Neural cell (in vitro differentiated cells): Measurements from ENCODE around the gene SLC38A9. TPM values are rescaled to one million over a fixed set of nuclear protein-coding genes. Genes with fewer than 3 reads are reported as not detected.

Source experiments
- H2AFZ ChIP-seq: fragments of 200-600, 300-800 bp; sonication (generic), shearing (Covaris generic); 2 replicates; pipeline ENCODE4 v1.6.0; 2014; ENCODE audit warnings: low read depth, mild to moderate bottlenecking, antibody characterized with exemption, low read length, moderate library complexity
- H3F3A ChIP-seq: fragments of 200-600 bp; shearing (Covaris generic); 2 replicates; pipeline ENCODE4 v1.6.1; 2016; ENCODE audit warnings: mild to moderate bottlenecking, moderate library complexity, mixed read lengths, antibody characterized with exemption, low read length; ENCODE audit not compliant: insufficient read depth, poor library complexity, severe bottlenecking
- H3K27ac ChIP-seq: fragments of 200-600, 300-800 bp; sonication (generic), shearing (Covaris generic); 2 replicates; pipeline ENCODE4 v1.5.1; 2014; ENCODE audit warnings: mild to moderate bottlenecking, low read length, moderate library complexity
- H3K27me3 ChIP-seq: fragments of 300-800, 200-600 bp; sonication (generic), shearing (Covaris generic); 2 replicates; pipeline ENCODE4 v1.6.0; 2014; ENCODE audit warnings: mild to moderate bottlenecking, low read depth, low read length, moderate library complexity; ENCODE audit not compliant: insufficient read depth
- H3K36me3 ChIP-seq: fragments of 300-800, 200-600 bp; sonication (generic), shearing (Covaris generic); 2 replicates; pipeline ENCODE4 v1.5.1; 2014; ENCODE audit warnings: mild to moderate bottlenecking, antibody characterized with exemption, low read length, moderate library complexity; ENCODE audit not compliant: insufficient read depth
- H3K4me2 ChIP-seq: fragments of 300-800, 200-600 bp; sonication (generic), shearing (Covaris generic); 2 replicates; pipeline ENCODE4 v1.6.0; 2014; ENCODE audit warnings: mild to moderate bottlenecking, low read length
- H3K4me3 ChIP-seq: fragments of 300-800, 200-600 bp; sonication (generic), shearing (Covaris generic); 2 replicates; pipeline ENCODE4 v1.5.1; 2014; ENCODE audit warnings: mild to moderate bottlenecking, low read length, moderate library complexity
- H3K79me2 ChIP-seq: fragments of 200-600 bp; shearing (Covaris generic); replicated peaks from 2 replicates; pipeline ENCODE4 v1.6.0; 2014; ENCODE audit warnings: mild to moderate bottlenecking, low read length, moderate library complexity; ENCODE audit not compliant: insufficient read depth
- H3K9ac ChIP-seq: fragments of 300-800, 200-600 bp; sonication (generic), shearing (Covaris generic); 2 replicates; pipeline ENCODE4 v1.6.1; 2016; ENCODE audit warnings: mild to moderate bottlenecking, low read length, mixed read lengths
- H3K9me2 ChIP-seq: fragments of 200-600 bp; shearing (Covaris generic); 2 replicates; pipeline ENCODE4 v1.6.1; 2016; ENCODE audit warnings: mild to moderate bottlenecking, low read length, mixed read lengths; ENCODE audit not compliant: insufficient read depth
- H3K9me3 ChIP-seq: fragments of 200-600, 300-800 bp; sonication (generic), shearing (Covaris generic); 2 replicates; pipeline ENCODE4 v1.6.1; 2016; ENCODE audit warnings: mild to moderate bottlenecking, mixed run types, low read length, moderate library complexity, mixed read lengths
- H4K20me1 ChIP-seq: fragments of 200-600 bp; shearing (Covaris generic); 2 replicates; pipeline ENCODE4 v1.6.1; 2016; ENCODE audit warnings: mild to moderate bottlenecking, mixed run types; ENCODE audit not compliant: insufficient read depth
- EP300 ChIP-seq: fragments of 450-650 bp; conservative IDR thresholded peaks from 2 replicates; pipeline ENCODE4 v1.6.1; 2014; ENCODE audit warnings: antibody characterized with exemption, mild to moderate bottlenecking, moderate library complexity; ENCODE audit not compliant: poor library complexity, severe bottlenecking
- EZH2 ChIP-seq: fragments of 200-600, 300-800 bp; shearing (Covaris generic), sonication (generic); IDR thresholded peaks from 2 replicates; pipeline ENCODE4 v1.6.1; 2014; ENCODE audit warnings: antibody characterized with exemption, low read length, borderline replicate concordance, mild to moderate bottlenecking; ENCODE audit not compliant: insufficient read depth, poor library complexity, severe bottlenecking
- MXI1 ChIP-seq: fragments of 450-650 bp; conservative IDR thresholded peaks from 2 replicates; pipeline ENCODE4 v1.6.1; 2014; ENCODE audit warnings: antibody characterized with exemption, mild to moderate bottlenecking; ENCODE audit not compliant: poor library complexity, severe bottlenecking
- POLR2AphosphoS5 ChIP-seq: IDR thresholded peaks from 2 replicates; pipeline ENCODE4 v1.6.1; 2012
- RAD21 ChIP-seq: fragments of 450-650 bp; conservative IDR thresholded peaks from 2 replicates; pipeline ENCODE4 v1.6.1; 2014; ENCODE audit warnings: antibody characterized with exemption, mild to moderate bottlenecking, moderate library complexity
- SMC3 ChIP-seq: fragments of 450-650 bp; conservative IDR thresholded peaks from 2 replicates; pipeline ENCODE4 v1.6.1; 2014; ENCODE audit warnings: antibody characterized with exemption, mild to moderate bottlenecking, moderate library complexity; ENCODE audit not compliant: poor library complexity
- TAF1 ChIP-seq: IDR thresholded peaks from 2 replicates; pipeline ENCODE4 v1.6.1; 2012; ENCODE audit warnings: low read depth
- polyA plus RNA-seq: library from polyadenylated mRNA; depleted of rRNA; stranded (reverse); fragments of >200 nt; gene quantifications from 2 replicates; pipeline ENCODE4 v1.2.3, GENCODE V29; 2014
- TF ChIP-seq, protein P1 (sequence below): fragments of 450-650 bp; IDR thresholded peaks from 2 replicates; pipeline ENCODE4 v1.5.1; 2014; ENCODE audit warnings: antibody characterized with exemption, mild to moderate bottlenecking, moderate library complexity; ENCODE audit not compliant: poor library complexity, severe bottlenecking
- TF ChIP-seq, protein P2 (sequence below): IDR thresholded peaks from 2 replicates; pipeline ENCODE4 v1.6.1; 2012; ENCODE audit warnings: borderline replicate concordance

Gene SLC38A9
- polyA plus RNA-seq, 1 donor from 2014 or later: 44.5 TPM

DNA sequence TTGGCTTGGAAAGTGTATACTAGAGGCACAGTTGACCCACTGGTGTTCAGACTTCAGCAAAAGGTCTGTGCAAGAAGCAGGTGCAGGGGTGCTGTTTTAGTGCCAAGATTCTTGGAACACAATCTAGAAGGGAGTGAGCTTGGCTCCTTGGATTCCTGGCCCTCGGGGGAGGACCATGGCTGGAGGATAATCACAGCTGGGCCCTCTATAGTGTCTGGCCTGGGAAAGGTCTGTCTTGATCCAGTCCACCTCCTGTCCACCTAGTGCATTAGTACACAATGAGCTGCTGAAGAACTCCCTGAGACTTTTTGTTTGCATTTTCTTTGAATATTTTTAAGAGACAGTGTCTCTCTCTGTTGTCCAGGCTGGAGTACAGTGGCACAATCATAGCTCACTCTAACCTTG, 126.9 kb downstream of the SLC38A9 start:
- Histone ChIP-seq H3K9me2 (no peaks in the 10 kb centered on the region), H3K4me3 (no peak overlapping the region), H3K27me3 (no peaks in the 10 kb centered on the region), H3K9ac (no peak overlapping the region), H3K36me3 (no peaks in the 10 kb centered on the region), H3K79me2 (no peaks in the 10 kb centered on the region), H2AFZ (no peak overlapping the region), H3K4me2 (no peak overlapping the region), H3K27ac (no peak overlapping the region), H3F3A (no peaks in the 10 kb centered on the region), H4K20me1 (no peaks in the 10 kb centered on the region), H3K9me3 (no peaks in the 10 kb centered on the region)
- TF ChIP-seq TAF1: no peak
- no peak for TF ChIP-seq EP300
- no peak for TF ChIP-seq SMC3
- TF ChIP-seq MXI1: no peak
- TF ChIP-seq POLR2AphosphoS5: no peak
- no peak for TF ChIP-seq RAD21
- TF ChIP-seq, protein P1, sequence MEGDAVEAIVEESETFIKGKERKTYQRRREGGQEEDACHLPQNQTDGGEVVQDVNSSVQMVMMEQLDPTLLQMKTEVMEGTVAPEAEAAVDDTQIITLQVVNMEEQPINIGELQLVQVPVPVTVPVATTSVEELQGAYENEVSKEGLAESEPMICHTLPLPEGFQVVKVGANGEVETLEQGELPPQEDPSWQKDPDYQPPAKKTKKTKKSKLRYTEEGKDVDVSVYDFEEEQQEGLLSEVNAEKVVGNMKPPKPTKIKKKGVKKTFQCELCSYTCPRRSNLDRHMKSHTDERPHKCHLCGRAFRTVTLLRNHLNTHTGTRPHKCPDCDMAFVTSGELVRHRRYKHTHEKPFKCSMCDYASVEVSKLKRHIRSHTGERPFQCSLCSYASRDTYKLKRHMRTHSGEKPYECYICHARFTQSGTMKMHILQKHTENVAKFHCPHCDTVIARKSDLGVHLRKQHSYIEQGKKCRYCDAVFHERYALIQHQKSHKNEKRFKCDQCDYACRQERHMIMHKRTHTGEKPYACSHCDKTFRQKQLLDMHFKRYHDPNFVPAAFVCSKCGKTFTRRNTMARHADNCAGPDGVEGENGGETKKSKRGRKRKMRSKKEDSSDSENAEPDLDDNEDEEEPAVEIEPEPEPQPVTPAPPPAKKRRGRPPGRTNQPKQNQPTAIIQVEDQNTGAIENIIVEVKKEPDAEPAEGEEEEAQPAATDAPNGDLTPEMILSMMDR: no peak
- TF ChIP-seq, protein P2, sequence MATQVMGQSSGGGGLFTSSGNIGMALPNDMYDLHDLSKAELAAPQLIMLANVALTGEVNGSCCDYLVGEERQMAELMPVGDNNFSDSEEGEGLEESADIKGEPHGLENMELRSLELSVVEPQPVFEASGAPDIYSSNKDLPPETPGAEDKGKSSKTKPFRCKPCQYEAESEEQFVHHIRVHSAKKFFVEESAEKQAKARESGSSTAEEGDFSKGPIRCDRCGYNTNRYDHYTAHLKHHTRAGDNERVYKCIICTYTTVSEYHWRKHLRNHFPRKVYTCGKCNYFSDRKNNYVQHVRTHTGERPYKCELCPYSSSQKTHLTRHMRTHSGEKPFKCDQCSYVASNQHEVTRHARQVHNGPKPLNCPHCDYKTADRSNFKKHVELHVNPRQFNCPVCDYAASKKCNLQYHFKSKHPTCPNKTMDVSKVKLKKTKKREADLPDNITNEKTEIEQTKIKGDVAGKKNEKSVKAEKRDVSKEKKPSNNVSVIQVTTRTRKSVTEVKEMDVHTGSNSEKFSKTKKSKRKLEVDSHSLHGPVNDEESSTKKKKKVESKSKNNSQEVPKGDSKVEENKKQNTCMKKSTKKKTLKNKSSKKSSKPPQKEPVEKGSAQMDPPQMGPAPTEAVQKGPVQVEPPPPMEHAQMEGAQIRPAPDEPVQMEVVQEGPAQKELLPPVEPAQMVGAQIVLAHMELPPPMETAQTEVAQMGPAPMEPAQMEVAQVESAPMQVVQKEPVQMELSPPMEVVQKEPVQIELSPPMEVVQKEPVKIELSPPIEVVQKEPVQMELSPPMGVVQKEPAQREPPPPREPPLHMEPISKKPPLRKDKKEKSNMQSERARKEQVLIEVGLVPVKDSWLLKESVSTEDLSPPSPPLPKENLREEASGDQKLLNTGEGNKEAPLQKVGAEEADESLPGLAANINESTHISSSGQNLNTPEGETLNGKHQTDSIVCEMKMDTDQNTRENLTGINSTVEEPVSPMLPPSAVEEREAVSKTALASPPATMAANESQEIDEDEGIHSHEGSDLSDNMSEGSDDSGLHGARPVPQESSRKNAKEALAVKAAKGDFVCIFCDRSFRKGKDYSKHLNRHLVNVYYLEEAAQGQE: no peak
- no peak for TF ChIP-seq EZH2

DNA sequence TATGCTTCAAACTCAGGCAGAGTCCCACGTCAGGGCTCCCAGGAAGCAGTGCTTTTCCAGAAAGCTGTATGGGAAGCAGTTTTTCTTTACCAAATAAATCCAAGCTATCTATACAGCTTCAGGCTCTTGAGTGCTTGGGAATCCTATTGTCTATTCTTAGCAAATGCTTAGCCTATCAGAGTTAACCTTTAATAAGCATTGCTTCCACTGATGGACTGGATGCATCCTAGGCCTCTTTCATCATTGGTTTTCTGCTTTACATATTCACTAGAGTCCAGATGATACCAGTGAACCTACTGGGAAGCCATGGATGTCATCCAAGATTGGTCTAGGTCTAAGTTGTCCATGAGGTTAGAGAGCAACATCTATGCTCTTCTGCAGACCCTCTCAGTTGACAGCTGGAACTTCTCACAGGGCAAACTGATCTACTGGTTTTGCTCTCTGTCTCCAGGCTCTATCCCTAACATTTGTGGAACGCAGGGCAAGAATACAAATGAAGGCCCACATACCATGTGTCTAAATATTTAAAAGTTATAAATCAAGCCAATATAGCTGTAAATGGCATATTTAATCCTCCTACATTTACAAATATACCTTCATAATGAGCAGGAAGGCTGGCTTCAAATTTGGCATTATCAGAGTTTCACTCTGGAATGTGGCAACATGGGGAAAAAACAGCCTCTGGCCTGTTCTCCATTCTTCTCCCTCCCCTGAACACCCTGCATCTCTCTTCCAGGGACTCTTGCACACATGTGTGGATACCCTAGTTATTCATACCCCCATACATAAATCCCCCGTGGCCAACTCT, 127.5 kb downstream of the SLC38A9 start:
- Histone ChIP-seq H3K79me2 (no peaks in the 10 kb centered on the region), H2AFZ (no peak overlapping the region), H3K9me2 (no peaks in the 10 kb centered on the region), H3K27me3 (no peaks in the 10 kb centered on the region), H3K36me3 (no peaks in the 10 kb centered on the region), H3F3A (no peaks in the 10 kb centered on the region), H3K9me3 (no peaks in the 10 kb centered on the region), H3K27ac (no peak overlapping the region), H3K4me3 (no peak overlapping the region), H3K4me2 (no peak overlapping the region), H4K20me1 (no peaks in the 10 kb centered on the region), H3K9ac (no peak overlapping the region)
- TF ChIP-seq POLR2AphosphoS5: no peak
- TF ChIP-seq, protein P1: no peak
- TF ChIP-seq TAF1: no peak
- TF ChIP-seq RAD21: no peak
- TF ChIP-seq MXI1: no peak
- TF ChIP-seq, protein P2: no peak
- no peak for TF ChIP-seq EZH2
- no peak for TF ChIP-seq SMC3
- TF ChIP-seq EP300: no peak
